GM12878 (cell line): ENCODE data around the gene RSF1.

Experiments used
- CBX5 ChIP-seq: sonication (generic); IDR thresholded peaks from 2 replicates; pipeline ENCODE4 v1.6.1; 2016; ENCODE audit warnings: low read depth, moderate library complexity, mild to moderate bottlenecking, inconsistent platforms
- CEBPZ ChIP-seq: fragments of 150-350 bp; IDR thresholded peaks from 2 replicates; pipeline ENCODE4 v1.6.1; 2016; ENCODE audit warnings: low read depth, low read length
- CHD1 ChIP-seq: IDR thresholded peaks from 2 replicates; pipeline ENCODE4 v1.6.1; 2012; ENCODE audit warnings: low read depth, low read length, improper control_type of control experiment
- CTCF ChIP-seq, 3 experiments: IDR thresholded peaks in 2 of 3; conservative IDR thresholded peaks in 1 of 3; 2 replicates each; pipeline ENCODE4 v1.5.1; 2011; ENCODE audit warnings: low read depth in 3 of 3, low read length in 3 of 3, mild to moderate bottlenecking in 3 of 3, control low read depth in 2 of 3, moderate library complexity in 2 of 3, inconsistent platforms in 1 of 3, mixed read lengths in 1 of 3; ENCODE audit not compliant: control insufficient read depth in 2 of 3, insufficient read depth in 1 of 3; ENCODE audit errors: extremely low read depth in 1 of 3
- ETV6 ChIP-seq, 2 experiments: fragments of 450-650 bp in 1 of 2; IDR thresholded peaks in 1 of 2; conservative IDR thresholded peaks in 1 of 2; 2 replicates each; pipeline ENCODE4 v1.6.1; 2014; ENCODE audit warnings: antibody characterized with exemption in 1 of 2, borderline replicate concordance in 1 of 2, low read depth in 1 of 2, mild to moderate bottlenecking in 1 of 2, moderate library complexity in 1 of 2
- FOS ChIP-seq: IDR thresholded peaks from 3 replicates; pipeline ENCODE4 v1.6.1; 2011; ENCODE audit warnings: borderline replicate concordance; ENCODE audit not compliant: insufficient read length; ENCODE audit errors: extremely low read depth
- GABPA ChIP-seq: IDR thresholded peaks from 2 replicates; pipeline ENCODE4 v1.6.1; 2014; ENCODE audit warnings: antibody characterized with exemption, low read depth, mild to moderate bottlenecking, inconsistent platforms
- HCFC1 ChIP-seq: fragments of 150-350 bp; IDR thresholded peaks from 2 replicates; pipeline ENCODE4 v1.6.1; 2014; ENCODE audit warnings: low read length
- HDGF ChIP-seq: fragments of 450-650 bp; IDR thresholded peaks from 2 replicates; pipeline ENCODE4 v1.6.1; 2016; ENCODE audit warnings: antibody characterized with exemption
- POLR2A ChIP-seq: IDR thresholded peaks from 2 replicates; pipeline ENCODE4 v1.6.1; 2011; ENCODE audit warnings: low read depth, mild to moderate bottlenecking, low read length
- SIN3A ChIP-seq: IDR thresholded peaks from 2 replicates; pipeline ENCODE4 v1.6.1; 2012; ENCODE audit warnings: low read depth, low read length, improper control_type of control experiment
- SREBF2 ChIP-seq: IDR thresholded peaks from 2 replicates; pipeline ENCODE4 v1.6.1; 2012; ENCODE audit warnings: mild to moderate bottlenecking, low read length
- USF2 ChIP-seq: IDR thresholded peaks from 2 replicates; pipeline ENCODE4 v1.6.1; 2011; ENCODE audit warnings: low read depth, low read length, improper control_type of control experiment, borderline replicate concordance

- no peak for TF ChIP-seq CEBPZ
- TF ChIP-seq POLR2A, result no peak
- no peak for TF ChIP-seq ETV6 (conservative IDR thresholded peaks at IDR 0.05 in 1 of 2, IDR thresholded peaks at IDR 0.05 in 1 of 2; ENCODE audit: borderline replicate concordance in 1 of 2, low read depth in 1 of 2)
- TF ChIP-seq CTCF (IDR thresholded peaks at IDR 0.05 in 2 of 3, conservative IDR thresholded peaks at IDR 0.05 in 1 of 3; ENCODE audit: control insufficient read depth in 2 of 3, extremely low read depth in 1 of 3, insufficient read depth in 1 of 3, low read depth in 3 of 3, low read length in 3 of 3), result no peak
- 0 out of 2 replicates have a peak, but pooled peaks have one; percentile 74 for TF ChIP-seq CBX5
- TF ChIP-seq CHD1, result no peak
- TF ChIP-seq SIN3A, result no peak
- TF ChIP-seq USF2, result no peak
- TF ChIP-seq HDGF, result no peak
- no peak for TF ChIP-seq HCFC1
- TF ChIP-seq FOS, result no peak
- TF ChIP-seq GABPA, result no peak
- no peak for TF ChIP-seq SREBF2
These were observed 5.7 kb downstream of the RSF1 start for GRCh38 chr11:77814848-77815247.
